Measurements from ENCODE around the gene GRN.
"Not testable (repeated sequence)": the region's sequence is repeated elsewhere in the genome, so short reads cannot be mapped to it uniquely, and the experiment has no call there.

GRN gene

GRCh38 chr17:44346064-44346844 lies 1.2 kb downstream of the GRN start:
- H3K4me3 ChIP-seq (ENCODE audit: low read length), result no peak overlapping the region
- H4K8ac ChIP-seq (ENCODE audit: low read depth, low read length), result no peak overlapping the region
- no CpG with 5 or more reads among the region's 13 CpGs for WGBS (ENCODE audit: extremely low coverage, insufficient coverage, low lambda C conversion rate)
- no peak overlapping the region for H2BK120ac ChIP-seq (ENCODE audit: low read depth, low read length)
- no peak overlapping the region for H3K56ac ChIP-seq (ENCODE audit: low read length)
- no peak overlapping the region for H3K27ac ChIP-seq (ENCODE audit: low read depth, low read length)
- H3K4me2 ChIP-seq (ENCODE audit: low read length), result no peak overlapping the region
- no peaks in the 10 kb centered on the region for H3K27me3 ChIP-seq (ENCODE audit: insufficient read depth, low read length, poor library complexity)
- H3K4me1 ChIP-seq (ENCODE audit: control insufficient read depth, low read depth, low read length), result no peaks in the 10 kb centered on the region
- DNase-seq, result no peak
- H3K23ac ChIP-seq (ENCODE audit: low read length), result no peak overlapping the region
- H3K79me2 ChIP-seq (ENCODE audit: control insufficient read depth, insufficient read depth, low read length), result no peaks in the 10 kb centered on the region
- H3K4ac ChIP-seq (ENCODE audit: low read depth, low read length), result no peak overlapping the region
- no peak overlapping the region for H2BK5ac ChIP-seq (ENCODE audit: low read length)
- no peak overlapping the region for H3K18ac ChIP-seq (ENCODE audit: low read length)
- H3K36me3 ChIP-seq (ENCODE audit: control insufficient read depth, insufficient read depth, low read length), result no peaks in the 10 kb centered on the region
- peaks cover 2% of the 10 kb centered on the region for H3K79me1 ChIP-seq (ENCODE audit: low read length)
- no peak overlapping the region for H4K5ac ChIP-seq (ENCODE audit: low read length)
- no peak overlapping the region for H3K9ac ChIP-seq (ENCODE audit: low read length)
- H2AK5ac ChIP-seq (ENCODE audit: low read length), result no peak overlapping the region
- no peak overlapping the region for H2BK15ac ChIP-seq (replicated peaks; ENCODE audit: low read depth)

GRCh38 chr17:44347206-44348055 lies 2.3 kb downstream of the GRN start:
- H3K27ac ChIP-seq (ENCODE audit: low read depth, low read length); H4K5ac ChIP-seq (ENCODE audit: low read length); DNase-seq; H4K8ac ChIP-seq (ENCODE audit: low read depth, low read length); H3K27me3 ChIP-seq (ENCODE audit: insufficient read depth, low read length, poor library complexity); H3K36me3 ChIP-seq (ENCODE audit: control insufficient read depth, insufficient read depth, low read length); H3K56ac ChIP-seq (ENCODE audit: low read length); H3K4me2 ChIP-seq (ENCODE audit: low read length); H3K9ac ChIP-seq (ENCODE audit: low read length); H2BK15ac ChIP-seq (replicated peaks; ENCODE audit: low read depth); H3K23ac ChIP-seq (ENCODE audit: low read length); H3K4me1 ChIP-seq (ENCODE audit: control insufficient read depth, low read depth, low read length); H3K18ac ChIP-seq (ENCODE audit: low read length); H3K4ac ChIP-seq (ENCODE audit: low read depth, low read length); H3K79me1 ChIP-seq (ENCODE audit: low read length); H3K79me2 ChIP-seq (ENCODE audit: control insufficient read depth, insufficient read depth, low read length); H2BK5ac ChIP-seq (ENCODE audit: low read length); H2BK120ac ChIP-seq (ENCODE audit: low read depth, low read length); H3K4me3 ChIP-seq (ENCODE audit: low read length); H2AK5ac ChIP-seq (ENCODE audit: low read length): not testable (repeated sequence)
- no CpG with 5 or more reads among the region's 18 CpGs for WGBS (ENCODE audit: extremely low coverage, insufficient coverage, low lambda C conversion rate)

- Histone ChIP-seq H3K4ac (ENCODE audit: low read depth, low read length) (no peak overlapping the region), H2BK120ac (ENCODE audit: low read depth, low read length) (no peak overlapping the region), H2AK5ac (ENCODE audit: low read length) (no peak overlapping the region), H2BK15ac (replicated peaks; ENCODE audit: low read depth) (no peak overlapping the region), H3K56ac (ENCODE audit: low read length) (no peak overlapping the region), H2BK5ac (ENCODE audit: low read length) (no peak overlapping the region), H3K27me3 (ENCODE audit: insufficient read depth, low read length, poor library complexity) (no peaks in the 10 kb centered on the region), H4K5ac (ENCODE audit: low read length) (no peak overlapping the region), H3K9ac (ENCODE audit: low read length) (no peak overlapping the region), H3K18ac (ENCODE audit: low read length) (no peak overlapping the region), H4K8ac (ENCODE audit: low read depth, low read length) (no peak overlapping the region), H3K79me2 (ENCODE audit: control insufficient read depth, insufficient read depth, low read length) (no peaks in the 10 kb centered on the region), H3K4me1 (ENCODE audit: control insufficient read depth, low read depth, low read length) (no peaks in the 10 kb centered on the region), H3K4me3 (ENCODE audit: low read length) (no peak overlapping the region), H3K4me2 (ENCODE audit: low read length) (no peak overlapping the region), H3K79me1 (ENCODE audit: low read length) (peaks cover 2% of the 10 kb centered on the region), H3K27ac (ENCODE audit: low read depth, low read length) (no peak overlapping the region), H3K36me3 (ENCODE audit: control insufficient read depth, insufficient read depth, low read length) (no peaks in the 10 kb centered on the region), H3K23ac (ENCODE audit: low read length) (no peak overlapping the region)
- DNase-seq, result no peak
- WGBS (ENCODE audit: extremely low coverage, insufficient coverage, low lambda C conversion rate), result no CpG with 5 or more reads among the region's 9 CpGs
Observed at GRCh38 chr17:44348234-44348987, 3.3 kb downstream of the GRN start.

- no peak overlapping the region for H3K4me3 ChIP-seq (ENCODE audit: low read length)
- no peaks in the 10 kb centered on the region for H3K36me3 ChIP-seq (ENCODE audit: control insufficient read depth, insufficient read depth, low read length)
- WGBS (ENCODE audit: extremely low coverage, insufficient coverage, low lambda C conversion rate), result no CpG with 5 or more reads among the region's 6 CpGs
- H3K18ac ChIP-seq (ENCODE audit: low read length), result no peak overlapping the region
- H3K4me2 ChIP-seq (ENCODE audit: low read length), result no peak overlapping the region
- H3K23ac ChIP-seq (ENCODE audit: low read length), result no peak overlapping the region
- no peak overlapping the region for H2BK120ac ChIP-seq (ENCODE audit: low read depth, low read length)
- DNase-seq, result no peak
- no peak overlapping the region for H3K9ac ChIP-seq (ENCODE audit: low read length)
- H3K79me2 ChIP-seq (ENCODE audit: control insufficient read depth, insufficient read depth, low read length), result no peaks in the 10 kb centered on the region
- H2BK15ac ChIP-seq (replicated peaks; ENCODE audit: low read depth), result no peak overlapping the region
- no peaks in the 10 kb centered on the region for H3K4me1 ChIP-seq (ENCODE audit: control insufficient read depth, low read depth, low read length)
- no peak overlapping the region for H4K8ac ChIP-seq (ENCODE audit: low read depth, low read length)
- no peaks in the 10 kb centered on the region for H3K27me3 ChIP-seq (ENCODE audit: insufficient read depth, low read length, poor library complexity)
- H3K79me1 ChIP-seq (ENCODE audit: low read length), result peaks cover 2% of the 10 kb centered on the region
- no peak overlapping the region for H4K5ac ChIP-seq (ENCODE audit: low read length)
- H2BK5ac ChIP-seq (ENCODE audit: low read length), result no peak overlapping the region
- H3K56ac ChIP-seq (ENCODE audit: low read length), result no peak overlapping the region
- no peak overlapping the region for H3K27ac ChIP-seq (ENCODE audit: low read depth, low read length)
- no peak overlapping the region for H2AK5ac ChIP-seq (ENCODE audit: low read length)
- no peak overlapping the region for H3K4ac ChIP-seq (ENCODE audit: low read depth, low read length)
Observed at GRCh38 chr17:44348988-44349364, 3.9 kb downstream of the GRN start.

- Histone ChIP-seq H3K27me3 (ENCODE audit: insufficient read depth, low read length, poor library complexity) (no peaks in the 10 kb centered on the region), H2AK5ac (ENCODE audit: low read length) (no peak overlapping the region), H3K4ac (ENCODE audit: low read depth, low read length) (no peak overlapping the region), H2BK15ac (replicated peaks; ENCODE audit: low read depth) (no peak overlapping the region), H3K4me3 (ENCODE audit: low read length) (no peak overlapping the region), H2BK120ac (ENCODE audit: low read depth, low read length) (no peak overlapping the region), H3K79me2 (ENCODE audit: control insufficient read depth, insufficient read depth, low read length) (no peaks in the 10 kb centered on the region), H3K36me3 (ENCODE audit: control insufficient read depth, insufficient read depth, low read length) (no peaks in the 10 kb centered on the region), H3K79me1 (ENCODE audit: low read length) (peaks cover 2% of the 10 kb centered on the region), H3K4me1 (ENCODE audit: control insufficient read depth, low read depth, low read length) (no peaks in the 10 kb centered on the region), H4K8ac (ENCODE audit: low read depth, low read length) (no peak overlapping the region), H3K56ac (ENCODE audit: low read length) (no peak overlapping the region), H2BK5ac (ENCODE audit: low read length) (no peak overlapping the region), H3K9ac (ENCODE audit: low read length) (no peak overlapping the region), H4K5ac (ENCODE audit: low read length) (no peak overlapping the region), H3K23ac (ENCODE audit: low read length) (no peak overlapping the region), H3K4me2 (ENCODE audit: low read length) (no peak overlapping the region), H3K18ac (ENCODE audit: low read length) (no peak overlapping the region), H3K27ac (ENCODE audit: low read depth, low read length) (no peak overlapping the region)
- no CpG with 5 or more reads among the region's 12 CpGs for WGBS (ENCODE audit: extremely low coverage, insufficient coverage, low lambda C conversion rate)
- no peak for DNase-seq
Observed at GRCh38 chr17:44349553-44350070, 4.5 kb downstream of the GRN start.

Data from mesendoderm (in vitro differentiated cells).